HG02885 (cell line): ENCODE measurements around the gene CFP.
"Not testable (repeated sequence)": the region's sequence is repeated elsewhere in the genome, so short reads cannot be mapped to it uniquely, and the experiment has no call there.

Experiments
- ATAC-seq: cut with Tn5 transposase; IDR thresholded peaks from one replicate; pipeline ENCODE4 v1.9.1; 2021; ENCODE audit warnings: mild to moderate bottlenecking; ENCODE audit not compliant: unreplicated experiment, poor library complexity

Gene CFP

DNA sequence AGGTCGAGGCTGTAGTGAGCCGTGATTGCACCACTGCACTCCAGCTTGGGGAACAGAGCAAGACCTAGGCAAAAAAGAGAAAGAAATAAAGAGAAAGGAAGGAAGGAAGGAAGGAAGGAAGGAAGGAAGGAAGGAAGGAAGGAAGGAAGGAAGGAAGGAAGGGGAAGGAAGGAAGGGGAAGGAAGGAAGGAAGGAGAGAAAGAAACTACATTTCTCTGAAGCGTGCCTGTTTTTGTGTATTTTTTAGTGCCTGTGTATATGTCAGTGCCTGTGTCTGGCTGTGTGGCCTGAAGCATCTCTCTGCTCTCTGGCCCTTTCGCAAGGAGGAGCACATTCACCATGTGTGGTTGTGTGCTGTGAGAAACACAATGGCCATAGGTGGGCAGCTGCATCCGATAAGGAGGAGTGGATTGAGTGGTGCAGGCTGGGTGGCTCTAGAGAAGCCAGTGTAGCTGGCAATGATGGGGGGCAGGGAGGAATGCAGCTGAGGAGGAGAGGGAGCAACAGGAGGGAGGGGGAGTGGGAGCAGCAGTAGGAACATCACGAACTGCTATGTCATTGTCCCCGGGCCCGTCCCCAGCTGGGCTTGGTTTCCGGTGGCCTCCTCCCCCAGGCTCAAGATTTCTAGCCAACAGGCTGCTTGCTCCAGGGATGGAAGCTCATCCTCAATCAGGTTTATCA, 21.5 kb downstream of the CFP start:
- no peak for ATAC-seq

DNA sequence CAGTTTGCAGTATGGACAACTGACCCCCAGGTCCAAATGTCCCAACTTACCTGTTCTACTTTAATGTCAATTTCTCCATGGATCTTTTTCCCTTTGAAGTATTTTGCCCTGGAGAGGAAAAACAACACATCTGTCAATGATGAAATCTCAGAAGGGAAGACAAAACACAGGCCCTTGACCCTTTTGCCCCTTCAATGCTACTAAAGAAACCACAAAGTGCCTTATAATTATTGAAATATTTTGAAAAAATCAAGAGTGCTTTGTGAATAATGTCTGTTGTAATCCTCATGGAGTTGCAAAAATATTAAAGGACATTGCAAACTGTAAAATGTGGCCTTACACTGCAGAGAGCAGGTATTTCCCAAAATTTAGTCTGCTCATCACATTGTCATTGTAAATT, 22.6 kb downstream of the CFP start:
- no peak for ATAC-seq

DNA sequence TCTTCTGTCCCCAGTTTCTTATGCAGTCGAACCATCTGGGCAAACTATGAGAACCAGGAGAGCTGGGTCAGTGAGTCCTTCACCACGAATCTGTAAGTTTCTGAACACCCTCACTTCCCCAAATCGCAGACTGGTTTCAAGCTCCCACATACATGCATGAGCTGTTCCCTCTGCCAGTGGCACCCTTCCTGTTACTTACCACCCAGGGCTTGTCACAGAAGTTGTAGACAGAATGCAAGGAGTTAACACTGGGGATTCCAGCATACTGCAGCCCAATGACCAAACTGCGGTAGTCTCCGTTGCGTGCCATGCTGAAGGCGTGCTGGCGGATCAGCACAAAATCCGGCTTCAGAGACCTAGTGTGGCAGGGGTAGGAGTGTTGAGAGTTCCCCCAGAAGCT, 24.7 kb downstream of the CFP start:
- no peak for ATAC-seq

DNA sequence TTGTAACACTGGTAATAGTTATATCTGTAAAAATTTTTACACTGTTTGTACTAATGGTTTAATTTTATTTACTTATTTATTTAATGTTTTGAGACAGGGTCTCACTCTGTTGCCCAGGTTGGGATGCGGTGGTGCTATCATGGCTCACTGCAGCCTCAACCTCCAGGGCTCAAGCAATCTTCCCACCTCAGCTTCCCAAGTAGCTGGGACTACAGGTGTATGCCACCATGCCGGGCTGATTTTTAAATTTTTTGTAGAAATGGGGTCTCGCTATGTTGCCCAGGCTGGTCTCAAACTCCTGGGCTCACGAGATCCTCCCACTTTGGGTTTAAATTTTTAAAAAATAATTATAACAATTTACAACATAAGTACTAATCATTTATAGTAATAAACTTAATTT, 26.6 kb downstream of the CFP start:
- not testable (repeated sequence) for ATAC-seq

DNA sequence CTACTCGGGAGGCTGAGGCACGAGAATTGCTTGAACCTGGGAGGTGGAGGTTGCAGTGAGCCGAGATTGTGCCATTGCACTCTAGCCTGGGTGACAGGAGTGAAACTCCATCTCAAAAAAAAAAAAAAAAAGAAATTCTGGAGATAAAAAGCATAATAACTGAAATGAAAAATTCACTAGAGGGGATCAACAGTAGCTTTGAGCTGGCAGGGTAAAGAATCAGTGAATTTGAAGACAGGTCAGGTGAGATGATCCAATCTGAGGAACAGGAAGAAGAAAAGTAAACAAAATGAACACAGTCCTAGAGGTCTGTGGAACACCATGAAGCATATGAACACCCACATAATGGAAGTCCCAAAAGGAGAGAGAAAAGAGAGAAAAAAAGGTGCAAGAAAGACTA, 32.5 kb downstream of the CFP start:
- ATAC-seq: no peak

DNA sequence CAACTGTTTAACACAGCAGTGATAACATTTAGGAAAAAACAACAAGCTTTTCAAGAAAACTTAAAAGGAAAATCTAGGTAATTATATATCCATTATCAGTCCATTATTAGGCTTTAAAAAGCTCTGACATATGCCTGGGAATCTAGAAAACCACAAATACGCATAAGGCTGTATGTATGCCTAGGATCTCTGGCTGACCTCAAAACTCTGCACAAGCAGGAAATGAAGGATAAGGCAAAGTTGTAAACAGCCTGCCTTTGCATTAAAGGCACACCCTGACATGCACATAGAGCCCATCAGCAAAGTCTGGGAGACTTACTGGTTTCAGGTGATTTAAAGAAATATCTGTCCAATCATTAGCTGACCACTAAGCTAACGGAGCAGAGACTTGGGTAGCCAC, 33.5 kb downstream of the CFP start:
- no peak for ATAC-seq

DNA sequence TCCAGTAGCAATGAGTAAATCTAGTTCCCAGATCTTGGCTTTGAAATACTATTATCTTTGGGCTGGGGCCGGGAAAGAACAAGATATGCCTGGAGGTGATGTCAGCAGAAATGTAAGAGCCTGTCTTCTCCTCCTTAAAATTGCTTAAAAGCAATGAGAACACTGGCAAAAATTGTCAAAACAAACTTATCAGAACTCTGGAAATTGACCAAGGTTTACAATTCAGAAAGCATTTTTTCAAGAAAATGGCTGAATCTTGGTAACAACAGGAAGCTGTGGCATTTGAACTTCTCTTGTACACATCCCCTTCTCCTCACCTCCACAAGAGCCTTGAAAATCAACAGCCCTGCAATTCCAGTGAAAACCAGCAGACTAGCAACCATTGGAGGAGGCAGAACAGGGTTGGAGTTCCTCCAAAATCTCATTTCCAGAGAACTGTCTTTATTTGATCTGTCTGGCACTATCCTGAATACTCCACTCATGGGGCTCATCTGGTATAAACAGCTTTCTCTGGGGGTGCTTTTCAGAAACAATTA, 33.9 kb downstream of the CFP start:
- no peak for ATAC-seq

DNA sequence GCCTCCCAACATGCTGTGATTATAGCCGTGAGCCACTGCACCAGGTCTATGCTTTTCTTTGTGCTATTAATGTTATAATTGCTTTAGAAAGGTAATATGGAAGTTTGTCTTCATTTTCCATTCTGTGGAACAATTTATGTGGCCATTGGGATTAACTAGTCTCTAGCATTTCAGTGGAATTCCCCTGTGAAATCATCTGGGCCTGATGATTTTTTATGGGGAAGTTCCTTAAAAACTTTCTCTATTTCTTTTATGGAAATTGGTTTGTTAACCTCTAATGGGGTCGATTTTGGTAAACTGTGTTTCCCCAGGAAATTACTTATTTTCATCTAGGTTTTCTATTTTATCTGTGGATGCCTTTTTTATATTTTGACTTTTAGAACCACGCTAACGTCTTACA, 36.2 kb downstream of the CFP start:
- ATAC-seq: no peak

DNA sequence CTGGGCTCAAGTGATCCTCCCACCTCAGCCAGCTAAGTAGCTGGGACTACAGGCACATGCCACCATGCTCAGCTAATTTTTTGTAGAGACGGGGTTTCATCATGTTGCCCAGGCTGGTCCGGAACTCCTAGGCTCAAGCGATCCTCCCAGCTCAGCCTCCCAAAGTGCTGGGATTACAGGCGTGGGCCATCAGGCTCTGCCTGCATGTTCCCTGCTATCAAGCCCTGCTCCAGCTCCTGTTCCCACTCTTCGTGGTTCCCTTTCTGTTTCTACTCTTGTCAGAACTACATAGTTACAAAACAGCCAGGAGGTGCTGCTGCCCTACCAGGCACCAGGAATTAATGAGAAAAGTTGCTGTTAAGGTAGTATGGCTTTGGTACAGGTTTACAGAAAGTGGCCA, 38.7 kb downstream of the CFP start:
- no peak for ATAC-seq

DNA sequence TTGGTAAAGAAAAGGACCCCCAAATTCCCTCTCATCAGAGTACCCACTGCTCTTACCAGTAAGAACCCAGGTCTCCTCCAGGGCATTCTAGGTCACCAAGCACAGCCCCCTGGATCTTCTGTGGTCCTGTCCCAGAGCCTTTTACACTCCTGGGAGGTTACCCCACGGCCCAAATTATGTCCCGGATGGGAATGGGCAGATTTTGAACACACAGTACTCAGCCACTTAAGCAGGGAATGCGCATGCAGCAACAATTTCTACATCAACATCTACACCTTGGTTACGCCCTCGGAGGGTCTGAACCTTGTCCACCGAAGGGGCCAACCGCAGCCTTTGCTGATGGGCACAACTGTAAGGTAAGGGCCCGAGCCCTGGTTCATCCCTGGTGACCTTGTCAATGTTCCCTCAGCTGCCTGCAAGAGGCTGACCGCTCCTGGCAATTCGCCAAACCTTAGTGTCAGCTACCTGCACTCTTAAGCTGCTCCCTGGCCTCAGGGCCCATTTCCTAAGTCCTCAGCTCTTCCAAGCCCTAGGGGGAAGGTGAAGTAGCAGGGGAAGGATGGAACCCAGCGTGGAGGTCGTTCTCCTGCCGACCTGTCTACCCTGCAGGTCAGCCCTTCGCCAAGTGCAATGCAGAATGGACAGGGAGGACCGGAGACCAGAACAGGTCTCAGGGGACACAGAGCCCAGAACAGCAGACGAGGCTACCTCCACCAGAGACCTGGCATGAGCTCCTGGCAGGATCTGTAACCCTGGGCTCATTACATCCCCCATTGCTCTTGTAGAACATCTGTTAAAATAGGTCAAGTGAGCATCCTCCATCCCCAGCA, 41.6 kb downstream of the CFP start:
- no peak for ATAC-seq

DNA sequence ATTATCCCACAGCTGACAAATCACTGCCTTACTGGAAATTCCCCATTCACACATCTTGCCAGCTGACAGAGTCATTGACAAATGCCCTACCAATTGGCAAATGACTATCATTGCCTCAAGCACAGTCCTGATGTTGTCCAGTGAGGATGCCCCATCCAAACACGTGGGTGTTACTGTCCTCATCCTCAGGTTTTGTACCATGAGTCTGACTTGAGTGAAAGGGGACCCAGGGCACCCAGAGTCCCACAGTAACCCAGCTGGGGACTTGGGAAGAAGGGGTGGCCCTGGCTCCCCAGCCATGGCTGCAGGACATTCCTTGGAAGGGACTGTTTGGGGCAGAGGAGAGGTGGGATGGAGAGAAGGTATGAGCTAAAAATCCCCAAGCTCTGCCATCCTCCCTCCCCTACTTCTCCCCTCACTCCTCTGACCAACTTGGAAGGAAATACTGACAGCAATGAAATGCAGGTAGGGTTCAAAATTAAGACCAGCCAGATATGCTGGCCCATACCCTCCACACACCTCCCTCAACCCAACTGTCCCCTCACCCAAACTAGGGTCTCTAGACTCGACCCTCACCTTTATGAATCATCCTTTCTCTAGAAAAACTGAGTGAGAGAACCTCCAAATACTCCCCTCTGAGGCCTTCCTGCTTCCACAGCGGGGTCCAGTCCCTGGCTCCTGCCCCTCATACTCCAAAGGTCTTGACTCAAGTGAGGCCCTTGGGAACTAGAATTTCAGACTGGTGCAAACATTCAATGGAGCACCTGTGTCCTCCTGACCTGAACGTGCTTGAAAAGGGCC, 42.4 kb downstream of the CFP start:
- no peak for ATAC-seq

DNA sequence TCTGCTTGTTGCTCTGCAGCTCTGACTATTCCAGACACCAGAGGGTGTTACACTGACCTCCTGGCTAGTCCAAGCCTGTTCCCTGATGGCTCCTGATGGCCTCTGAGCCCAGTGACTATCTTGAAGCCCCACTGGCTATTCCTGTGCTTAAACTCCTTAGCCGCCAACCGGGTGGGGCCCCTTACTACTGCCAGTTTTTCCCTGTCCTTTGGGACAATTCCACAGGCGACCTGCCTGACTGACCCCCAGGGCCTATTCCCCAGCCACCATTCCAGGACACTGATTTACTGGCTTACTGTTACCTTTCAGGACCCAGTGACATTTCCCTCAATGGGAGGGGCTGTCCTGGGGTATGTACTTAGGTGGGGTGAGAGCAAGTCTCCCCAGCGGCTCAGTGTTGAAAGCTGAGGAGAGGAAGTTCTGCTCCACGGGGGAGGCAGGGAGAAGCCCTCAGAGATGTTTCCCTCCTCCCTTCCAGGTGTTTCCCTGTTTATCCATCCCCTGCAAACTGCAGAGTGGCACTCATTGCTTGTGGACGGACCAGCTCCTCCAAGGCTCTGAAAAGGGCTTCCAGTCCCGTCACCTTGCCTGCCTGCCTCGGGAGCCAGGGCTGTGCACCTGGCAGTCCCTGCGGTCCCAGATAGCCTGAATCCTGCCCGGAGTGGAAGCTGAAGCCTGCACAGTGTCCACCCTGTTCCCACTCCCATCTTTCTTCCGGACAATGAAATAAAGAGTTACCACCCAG, 43.5 kb downstream of the CFP start:
- no peak for ATAC-seq

DNA sequence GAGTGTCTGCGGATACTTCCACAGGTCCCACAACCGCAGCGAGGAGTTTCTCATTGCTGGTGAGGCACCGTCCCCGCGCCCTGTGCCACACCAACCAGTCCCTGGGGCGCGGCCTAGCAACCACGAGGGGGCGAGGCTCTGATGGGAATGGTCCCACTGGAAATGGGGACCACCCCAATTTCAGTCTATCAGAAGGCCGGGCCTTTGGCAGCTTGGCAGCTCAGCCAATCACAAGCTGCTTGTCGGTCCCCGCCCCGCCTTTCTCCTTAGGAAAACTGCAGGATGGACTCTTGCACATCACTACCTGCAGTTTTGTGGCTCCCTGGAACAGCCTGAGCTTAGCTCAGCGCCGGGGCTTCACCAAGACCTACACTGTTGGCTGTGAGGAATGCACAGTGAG, 44.5 kb downstream of the CFP start:
- no peak for ATAC-seq

DNA sequence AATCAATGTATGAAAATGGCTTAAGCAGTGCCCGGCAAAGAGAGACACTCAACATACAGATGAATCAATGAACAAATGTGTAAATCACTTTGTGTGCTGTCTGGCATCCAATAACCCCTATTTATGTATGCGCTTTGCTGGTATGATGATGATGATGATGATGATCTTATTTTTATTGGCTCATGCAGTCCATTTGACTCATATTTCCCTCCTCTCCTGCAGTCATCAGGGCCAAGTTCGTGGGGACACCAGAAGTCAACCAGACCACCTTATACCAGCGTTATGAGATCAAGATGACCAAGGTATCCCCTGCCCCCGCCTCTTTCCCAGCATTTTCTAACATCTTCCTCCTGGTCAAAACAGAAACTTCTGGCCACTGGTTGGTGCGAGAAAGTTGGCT, 45.0 kb downstream of the CFP start:
- ATAC-seq: no peak

DNA sequence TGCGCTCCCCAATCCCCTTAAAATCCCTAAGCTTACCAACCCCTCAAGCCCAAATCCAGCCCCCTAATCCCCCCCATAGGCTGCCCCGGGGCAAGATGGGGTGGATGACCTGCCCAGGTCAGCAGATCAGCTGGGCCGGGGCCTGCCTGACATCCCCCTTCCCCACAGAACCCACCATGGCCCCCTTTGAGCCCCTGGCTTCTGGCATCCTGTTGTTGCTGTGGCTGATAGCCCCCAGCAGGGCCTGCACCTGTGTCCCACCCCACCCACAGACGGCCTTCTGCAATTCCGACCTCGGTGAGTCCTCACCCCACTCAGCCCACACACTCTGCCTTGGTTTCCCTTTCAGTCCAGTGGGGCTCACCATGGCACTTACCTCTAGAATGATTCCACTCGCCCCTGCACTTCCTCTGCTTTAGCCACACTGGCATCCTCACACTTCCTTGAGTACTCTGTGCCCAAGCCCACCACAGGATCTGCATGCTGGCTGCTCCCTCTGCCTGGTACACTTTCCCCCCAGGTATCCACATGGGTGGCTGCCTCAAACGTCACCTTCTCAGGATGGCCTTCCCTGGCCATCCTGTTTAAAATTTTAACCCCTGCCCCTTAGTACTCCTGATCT, 46.4 kb downstream of the CFP start:
- no peak for ATAC-seq

DNA sequence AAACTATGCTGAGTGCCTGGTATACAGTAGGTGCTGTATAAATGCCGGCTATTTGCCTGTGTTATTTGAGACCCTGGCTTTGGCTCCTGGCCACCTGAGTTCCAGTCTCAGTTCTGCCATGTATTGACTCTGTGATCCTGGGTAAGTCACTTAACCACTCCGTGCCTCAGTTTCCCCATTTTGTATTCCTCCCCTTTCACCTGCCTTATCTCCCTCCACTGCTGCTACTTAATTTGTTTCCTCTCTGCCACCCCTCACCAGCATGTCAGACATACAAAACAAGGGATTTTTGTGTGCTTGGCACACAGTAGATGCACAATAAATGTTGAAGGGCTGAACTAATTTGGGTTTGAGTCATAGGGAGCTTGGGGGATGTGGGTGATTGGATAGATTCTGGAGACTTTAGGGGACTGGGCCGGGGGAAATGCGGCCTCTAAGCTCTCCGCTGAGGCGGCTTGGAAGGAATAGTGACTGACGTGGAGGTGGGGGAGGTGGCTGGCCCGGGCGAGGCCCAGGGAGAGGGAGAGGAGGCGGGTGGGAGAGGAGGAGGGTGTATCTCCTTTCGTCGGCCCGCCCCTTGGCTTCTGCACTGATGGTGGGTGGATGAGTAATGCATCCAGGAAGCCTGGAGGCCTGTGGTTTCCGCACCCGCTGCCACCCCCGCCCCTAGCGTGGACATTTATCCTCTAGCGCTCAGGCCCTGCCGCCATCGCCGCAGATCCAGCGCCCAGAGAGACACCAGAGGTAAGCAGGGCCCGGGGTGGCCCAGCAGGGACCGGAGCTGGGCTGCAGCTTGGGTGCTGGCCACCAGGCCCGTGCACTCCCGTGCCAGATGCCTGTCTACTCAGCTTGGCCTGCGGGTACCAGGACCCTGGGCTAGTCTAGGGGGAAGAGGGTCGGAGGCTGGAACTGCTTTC, 47.7 kb downstream of the CFP start, which contains the start of gene TIMP1:
TSS of gene TIMP1 (plus strand) at position 706 of the 917 bp plus-strand sequence. CDS start 980 bp downstream, outside the sequence.
- ATAC-seq: peak; percentile 90

DNA sequence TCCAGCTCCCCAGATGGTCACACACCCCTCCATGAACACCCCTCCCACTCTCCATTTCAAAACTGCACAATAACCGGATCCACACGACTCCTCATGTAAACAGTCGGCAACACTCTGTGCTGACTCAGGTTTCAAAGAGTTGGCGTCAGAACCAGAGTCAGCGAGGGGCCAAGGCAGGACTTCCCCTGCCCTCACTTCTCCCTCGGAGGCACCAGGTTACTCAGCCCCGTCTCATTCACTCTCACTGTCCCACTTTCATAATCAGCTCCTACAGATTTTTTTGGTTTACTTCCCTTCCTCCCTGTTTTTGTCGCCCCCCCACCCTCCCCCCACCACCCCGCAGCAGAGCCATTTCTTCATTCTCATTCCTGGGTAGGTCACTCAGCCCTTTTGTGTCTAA, 50.2 kb downstream of the CFP start:
- ATAC-seq: no peak

DNA sequence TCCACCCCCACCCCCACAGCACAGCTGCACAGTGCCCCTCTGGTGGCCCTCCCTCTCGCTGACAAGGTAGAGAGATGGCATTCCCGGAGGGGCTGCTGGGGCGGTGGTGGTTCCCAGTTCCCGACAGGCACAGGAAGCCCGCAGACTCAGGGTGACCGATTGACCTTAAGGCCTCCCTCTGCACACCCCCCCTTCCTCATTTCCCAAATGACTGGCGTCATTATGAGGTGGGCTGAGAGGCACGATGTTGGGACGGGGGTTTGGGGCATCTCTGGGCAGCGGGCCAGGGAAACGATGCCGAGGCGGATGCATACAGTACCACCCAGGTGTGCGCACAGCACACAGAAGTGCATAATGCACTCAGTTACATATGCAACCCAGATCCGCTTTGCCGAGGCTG, 51.0 kb downstream of the CFP start:
- no peak for ATAC-seq

DNA sequence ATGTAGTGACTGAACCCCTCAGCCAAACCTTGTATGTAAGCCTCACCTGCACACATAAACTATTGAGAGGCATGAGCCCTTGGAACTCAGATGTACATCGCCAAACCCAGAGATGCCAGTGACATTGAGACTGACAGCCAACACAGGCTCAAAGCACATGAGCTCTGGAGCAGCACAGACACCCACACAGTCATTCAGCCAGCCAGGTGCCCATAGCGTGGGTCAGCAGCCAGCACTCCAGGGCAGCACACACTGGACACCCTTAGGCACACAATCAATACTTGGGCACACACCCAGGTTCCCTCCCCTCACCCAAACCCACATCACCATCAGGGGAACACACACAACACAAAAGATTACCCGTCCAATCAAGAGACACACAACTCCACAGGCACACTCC, 51.8 kb downstream of the CFP start:
- no peak for ATAC-seq
